ENCODE results near the gene DNAJC5G. TPM values are rescaled to one million over a fixed set of nuclear protein-coding genes. Genes with fewer than 3 reads are reported as not detected.

The DNAJC5G gene
- total RNA-seq, 2 experiments from 2014 or later, result not detected

DNA sequence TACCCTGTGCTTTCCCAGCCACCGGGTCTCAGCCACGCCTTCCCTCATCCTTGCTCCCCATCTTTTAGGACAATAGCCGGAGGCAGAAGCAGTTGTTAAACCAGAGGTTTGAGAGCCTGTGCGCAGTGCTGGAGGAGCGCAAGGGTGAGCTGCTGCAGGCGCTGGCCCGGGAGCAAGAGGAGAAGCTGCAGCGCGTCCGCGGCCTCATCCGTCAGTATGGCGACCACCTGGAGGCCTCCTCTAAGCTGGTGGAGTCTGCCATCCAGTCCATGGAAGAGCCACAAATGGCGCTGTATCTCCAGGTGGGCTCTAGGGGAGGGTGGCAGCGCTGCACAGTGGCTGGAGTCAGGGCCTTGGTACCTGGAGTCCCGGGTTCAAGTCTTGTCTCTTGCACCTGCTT, 30.3 kb downstream of the DNAJC5G start:
- DNase-seq (no peak), ATAC-seq (no peak)
- peaks cover 5% of the 10 kb centered on the region for H3K36me3 Mint-ChIP-seq (ENCODE audit: low read depth)
- H3K27ac Mint-ChIP-seq, result peak overlapping the region; percentile 3
- peaks cover 13% of the 10 kb centered on the region for H3K4me1 Mint-ChIP-seq (ENCODE audit: low read depth)
- POLR2A ChIA-PET, result interaction anchor here (1.0 kb wide), 1 partner anchor 172 kb away, joined by 3 read pairs; no protein-coding TSS in a partner anchor
- H3K4me3 Mint-ChIP-seq, result no peak overlapping the region
- H3K27me3 Mint-ChIP-seq (ENCODE audit: low read depth), result peaks cover 4% of the 10 kb centered on the region
- CTCF ChIA-PET, result interaction anchor here (0.9 kb wide), 1 partner anchor 26 kb away, joined by 3 read pairs; no protein-coding TSS in a partner anchor
- no peaks in the 10 kb centered on the region for H3K9me3 Mint-ChIP-seq (ENCODE audit: insufficient read depth)

DNA sequence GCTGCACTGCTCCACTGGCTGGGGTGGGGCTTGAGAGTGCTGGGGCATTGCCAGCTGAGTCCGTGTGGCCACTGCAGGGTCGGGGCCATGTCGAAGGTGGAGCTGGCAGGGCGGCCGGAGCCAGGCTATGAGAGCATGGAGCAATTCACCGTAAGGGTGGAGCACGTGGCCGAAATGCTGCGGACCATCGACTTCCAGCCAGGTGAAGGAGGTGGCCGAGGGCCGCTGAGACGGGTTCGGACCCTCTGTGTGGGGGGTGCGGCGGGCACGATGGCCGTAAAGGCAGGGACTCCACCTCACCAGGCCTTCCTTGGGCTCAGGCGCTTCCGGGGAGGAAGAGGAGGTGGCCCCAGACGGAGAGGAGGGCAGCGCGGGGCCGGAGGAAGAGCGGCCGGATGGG, 30.9 kb downstream of the DNAJC5G start:
- ChIA-PET POLR2A (interaction anchor here (1.0 kb wide), 1 partner anchor 173 kb away, joined by 3 read pairs; no protein-coding TSS in a partner anchor), CTCF (interaction anchor here (0.9 kb wide), 1 partner anchor 27 kb away, joined by 3 read pairs; no protein-coding TSS in a partner anchor)
- Mint-ChIP-seq H3K9me3 (ENCODE audit: insufficient read depth) (no peaks in the 10 kb centered on the region), H3K4me1 (ENCODE audit: low read depth) (peaks cover 13% of the 10 kb centered on the region), H3K27ac (no peak overlapping the region), H3K4me3 (peak overlapping the region; percentile 56), H3K36me3 (ENCODE audit: low read depth) (peaks cover 5% of the 10 kb centered on the region), H3K27me3 (ENCODE audit: low read depth) (peaks cover 4% of the 10 kb centered on the region)
- no peak for DNase-seq
- ATAC-seq, result no peak

DNA sequence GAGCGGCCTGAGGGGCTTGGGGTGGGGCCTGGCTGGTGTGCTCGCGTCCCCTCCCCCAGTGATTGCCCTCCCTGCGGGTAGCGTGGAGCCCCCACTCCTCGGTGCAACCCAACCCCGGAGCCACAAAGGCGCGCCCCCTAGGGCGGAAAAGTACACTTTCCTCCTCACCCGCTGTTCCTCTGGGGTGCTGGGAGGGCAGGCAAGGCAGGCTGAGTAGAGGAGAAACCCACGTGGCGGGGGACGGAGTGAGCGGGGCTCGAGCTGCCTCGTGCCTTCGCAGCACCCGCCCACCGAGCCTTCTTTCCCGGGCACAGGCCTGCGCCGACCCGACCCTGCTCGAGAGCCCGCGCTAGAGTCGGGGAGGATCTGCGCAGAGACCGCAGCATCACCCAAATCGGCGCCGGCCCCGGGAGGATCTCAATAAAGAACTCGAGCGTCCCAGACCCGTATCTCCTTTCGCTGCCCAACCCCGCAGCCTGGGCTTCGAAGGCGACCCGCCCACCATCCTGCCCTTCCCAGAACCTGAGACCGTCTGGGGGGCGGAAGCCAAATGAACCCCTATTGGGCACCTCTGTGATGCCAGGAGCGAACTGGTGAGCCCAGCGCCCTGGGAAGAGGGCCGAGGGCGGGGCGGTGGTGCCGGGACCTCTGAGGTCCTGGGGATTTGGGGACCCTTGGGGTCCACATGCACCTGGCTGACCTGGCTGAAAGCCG, 31.5 kb downstream of the DNAJC5G start:
- ChIA-PET CTCF (interaction anchor here (0.9 kb wide), 1 partner anchor 27 kb away, joined by 3 read pairs; no protein-coding TSS in a partner anchor), POLR2A (interaction anchor here (1.0 kb wide), 1 partner anchor 173 kb away, joined by 3 read pairs; no protein-coding TSS in a partner anchor)
- peaks cover 13% of the 10 kb centered on the region for H3K4me1 Mint-ChIP-seq (ENCODE audit: low read depth)
- peaks cover 4% of the 10 kb centered on the region for H3K27me3 Mint-ChIP-seq (ENCODE audit: low read depth)
- ATAC-seq (peak; percentile 73), DNase-seq (peak; percentile 52)
- H3K36me3 Mint-ChIP-seq (ENCODE audit: low read depth), result peaks cover 7% of the 10 kb centered on the region
- peak overlapping the region; percentile 56 for H3K4me3 Mint-ChIP-seq
- H3K27ac Mint-ChIP-seq, result no peak overlapping the region
- no peaks in the 10 kb centered on the region for H3K9me3 Mint-ChIP-seq (ENCODE audit: insufficient read depth)

DNA sequence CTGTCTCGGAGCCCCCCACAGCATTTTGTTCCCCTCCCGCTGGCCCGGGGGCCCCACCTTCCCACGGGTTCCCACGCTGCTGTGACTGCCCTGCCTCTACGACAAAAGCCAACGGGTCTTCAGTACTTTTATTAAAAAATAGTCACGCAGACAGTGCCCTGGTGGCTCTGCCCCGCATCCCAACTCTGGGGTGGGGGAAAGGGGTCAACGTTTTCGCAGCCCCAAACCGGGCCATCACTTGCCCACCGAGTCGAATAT, 32.0 kb downstream of the DNAJC5G start:
- Mint-ChIP-seq H3K27me3 (ENCODE audit: low read depth) (peaks cover 4% of the 10 kb centered on the region), H3K4me1 (ENCODE audit: low read depth) (peaks cover 13% of the 10 kb centered on the region), H3K4me3 (no peak overlapping the region), H3K9me3 (ENCODE audit: insufficient read depth) (no peaks in the 10 kb centered on the region), H3K36me3 (ENCODE audit: low read depth) (peaks cover 8% of the 10 kb centered on the region), H3K27ac (no peak overlapping the region)
- POLR2A ChIA-PET, result no interaction called here
- CTCF ChIA-PET, result no interaction called here
- DNase-seq, result no peak
- ATAC-seq, result no peak

DNA sequence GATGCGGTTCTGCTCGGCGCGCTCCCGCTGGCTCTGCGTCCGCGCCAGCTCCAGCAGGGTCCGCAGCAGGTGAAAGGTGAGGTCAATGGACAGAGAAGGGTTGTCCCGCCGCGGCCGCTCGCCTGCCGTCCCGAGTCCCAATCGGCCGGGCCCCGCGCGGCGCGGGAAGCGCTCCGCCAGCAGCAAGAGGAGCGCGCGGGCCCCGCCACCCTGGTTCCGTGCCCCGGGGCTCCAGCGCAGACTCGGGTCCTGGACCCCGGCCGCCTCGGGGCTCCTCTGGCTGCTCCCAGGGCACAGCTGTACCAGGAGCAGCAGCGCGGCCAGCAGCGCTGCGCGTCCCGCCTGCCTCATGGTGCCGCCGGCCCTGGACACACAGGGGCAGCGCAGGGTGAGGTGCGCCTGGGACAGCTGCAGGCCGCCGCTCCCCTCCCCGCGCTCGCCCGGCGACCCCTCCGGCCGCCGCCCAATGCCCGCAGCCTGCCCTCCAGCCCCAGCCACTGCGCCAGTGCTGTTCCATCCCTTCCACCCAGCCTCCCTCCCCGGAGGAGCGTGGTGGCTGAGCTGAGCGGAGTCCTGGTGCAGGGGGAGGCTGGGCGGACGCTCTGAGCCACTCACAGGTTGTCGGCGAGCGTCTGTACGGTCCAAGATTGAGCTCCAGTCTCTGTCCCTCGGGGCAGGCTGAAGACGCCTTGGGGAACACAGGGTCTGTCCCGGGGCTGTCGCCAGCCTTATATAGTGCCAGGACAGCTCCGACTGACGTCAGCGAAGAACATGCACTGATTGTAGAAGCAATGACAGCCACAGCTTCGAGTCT, 32.5 kb downstream of the DNAJC5G start:
- ChIA-PET CTCF (no interaction called here), POLR2A (no interaction called here)
- Mint-ChIP-seq H3K27me3 (ENCODE audit: low read depth) (peaks cover 4% of the 10 kb centered on the region), H3K4me1 (ENCODE audit: low read depth) (peaks cover 11% of the 10 kb centered on the region), H3K36me3 (ENCODE audit: low read depth) (peaks cover 9% of the 10 kb centered on the region), H3K4me3 (no peak overlapping the region), H3K9me3 (ENCODE audit: insufficient read depth) (no peaks in the 10 kb centered on the region), H3K27ac (no peak overlapping the region)
- DNase-seq (no peak), ATAC-seq (no peak)

DNA sequence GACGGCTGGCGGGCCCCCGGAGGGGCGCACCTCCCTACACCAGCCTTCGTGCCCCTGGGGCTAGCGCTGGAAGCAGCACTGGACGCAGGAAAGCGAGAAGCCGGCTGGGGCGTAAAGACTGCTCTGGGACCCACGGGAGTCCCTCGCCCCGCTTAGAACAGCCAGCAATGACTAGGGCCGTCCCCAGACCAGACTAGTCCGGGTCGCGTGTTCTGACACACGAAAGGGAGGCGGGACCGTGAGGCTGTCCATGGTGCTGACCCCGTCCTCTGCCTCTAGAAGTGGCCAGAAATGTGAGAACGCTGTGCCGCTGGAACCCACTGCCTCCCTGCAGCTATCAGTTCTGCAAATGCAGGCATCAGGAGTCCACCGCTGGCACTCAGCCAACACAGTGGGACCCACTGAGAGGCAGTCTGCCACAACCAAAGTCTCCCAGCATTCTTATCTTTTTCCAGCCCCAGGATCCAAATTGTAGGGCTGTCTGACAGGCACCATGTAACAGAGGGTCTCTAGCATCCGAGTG, 33.2 kb downstream of the DNAJC5G start, which contains the start of gene UCN:
Gene UCN, minus strand, starts transcription at position 87 of the 523 bp plus-strand sequence. CDS start 550 bp downstream, outside the sequence.
- ATAC-seq, result no peak
- ChIA-PET POLR2A (no interaction called here), CTCF (no interaction called here)
- H3K27me3 Mint-ChIP-seq (ENCODE audit: low read depth), result peaks cover 4% of the 10 kb centered on the region
- no peaks in the 10 kb centered on the region for H3K9me3 Mint-ChIP-seq (ENCODE audit: insufficient read depth)
- no peak within 1 kb of the TSS for H3K27ac Mint-ChIP-seq
- H3K4me3 Mint-ChIP-seq, result no peak within 1 kb of the TSS
- peaks cover 8% of the 10 kb centered on the region for H3K4me1 Mint-ChIP-seq (ENCODE audit: low read depth)
- H3K36me3 Mint-ChIP-seq (ENCODE audit: low read depth), result peaks cover 9% of the 10 kb centered on the region
- no peak for DNase-seq

DNA sequence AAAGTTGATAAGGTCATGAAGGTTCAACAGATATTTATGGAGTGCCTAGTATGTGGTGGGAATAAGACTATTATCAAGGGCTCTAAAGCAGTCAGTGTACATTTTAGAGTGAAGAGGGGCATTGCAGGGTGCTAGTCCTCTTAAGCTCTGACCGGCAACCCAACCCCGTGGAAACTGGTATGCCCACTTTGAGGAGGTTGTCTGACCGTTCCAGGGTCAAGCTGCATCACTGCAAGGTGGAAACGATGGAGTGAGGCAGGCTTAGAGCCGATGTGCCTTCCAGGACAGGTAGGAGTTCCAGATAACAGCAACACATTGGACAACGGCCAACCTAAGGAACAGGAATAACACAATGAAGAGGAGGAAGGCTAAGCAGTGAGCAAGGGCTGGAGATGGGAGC, 34.4 kb downstream of the DNAJC5G start:
- H3K4me1 Mint-ChIP-seq (ENCODE audit: low read depth), result peaks cover 8% of the 10 kb centered on the region
- H3K4me3 Mint-ChIP-seq, result no peak overlapping the region
- H3K36me3 Mint-ChIP-seq (ENCODE audit: low read depth), result peaks cover 9% of the 10 kb centered on the region
- ChIA-PET CTCF (no interaction called here), POLR2A (interaction anchor here (2.1 kb wide), 1 partner anchor 13 kb away, joined by 6 read pairs; the partner anchor contains the start of gene MPV17)
- H3K27ac Mint-ChIP-seq, result no peak overlapping the region
- no peak for DNase-seq
- ATAC-seq, result no peak
- peaks cover 2% of the 10 kb centered on the region for H3K27me3 Mint-ChIP-seq (ENCODE audit: low read depth)
- no peaks in the 10 kb centered on the region for H3K9me3 Mint-ChIP-seq (ENCODE audit: insufficient read depth)

DNA sequence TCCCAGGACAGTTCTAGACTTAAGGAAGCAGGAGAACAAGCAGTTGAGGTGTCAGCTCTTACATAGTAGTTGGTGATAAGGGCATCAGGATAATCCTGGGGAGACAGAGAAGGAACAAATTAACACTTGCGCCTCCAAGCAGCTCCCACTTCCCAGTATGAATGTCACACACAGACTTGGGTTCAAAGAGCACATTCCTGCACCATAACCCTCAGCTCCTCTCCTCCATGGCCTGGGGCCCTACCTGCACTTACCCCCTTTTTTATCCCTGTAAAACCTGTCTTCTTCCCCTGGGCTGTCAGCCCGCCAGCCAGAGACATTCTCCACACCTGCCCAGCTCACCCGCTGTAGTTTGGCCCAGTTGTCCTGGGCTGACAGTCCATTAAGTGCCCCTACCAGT, 36.9 kb downstream of the DNAJC5G start:
- DNase-seq, result no peak
- no peak for ATAC-seq
- Mint-ChIP-seq H3K4me3 (no peak overlapping the region), H3K36me3 (ENCODE audit: low read depth) (peaks cover 9% of the 10 kb centered on the region), H3K27me3 (ENCODE audit: low read depth) (no peaks in the 10 kb centered on the region), H3K4me1 (ENCODE audit: low read depth) (no peaks in the 10 kb centered on the region), H3K9me3 (ENCODE audit: insufficient read depth) (no peaks in the 10 kb centered on the region), H3K27ac (no peak overlapping the region)
- ChIA-PET CTCF (interaction anchor here (0.9 to 2.8 kb wide), 3 partner anchors 9 to 32 kb away, joined by 3 to 13 read pairs (median 3); no protein-coding TSS in a partner anchor), POLR2A (no interaction called here)

DNA sequence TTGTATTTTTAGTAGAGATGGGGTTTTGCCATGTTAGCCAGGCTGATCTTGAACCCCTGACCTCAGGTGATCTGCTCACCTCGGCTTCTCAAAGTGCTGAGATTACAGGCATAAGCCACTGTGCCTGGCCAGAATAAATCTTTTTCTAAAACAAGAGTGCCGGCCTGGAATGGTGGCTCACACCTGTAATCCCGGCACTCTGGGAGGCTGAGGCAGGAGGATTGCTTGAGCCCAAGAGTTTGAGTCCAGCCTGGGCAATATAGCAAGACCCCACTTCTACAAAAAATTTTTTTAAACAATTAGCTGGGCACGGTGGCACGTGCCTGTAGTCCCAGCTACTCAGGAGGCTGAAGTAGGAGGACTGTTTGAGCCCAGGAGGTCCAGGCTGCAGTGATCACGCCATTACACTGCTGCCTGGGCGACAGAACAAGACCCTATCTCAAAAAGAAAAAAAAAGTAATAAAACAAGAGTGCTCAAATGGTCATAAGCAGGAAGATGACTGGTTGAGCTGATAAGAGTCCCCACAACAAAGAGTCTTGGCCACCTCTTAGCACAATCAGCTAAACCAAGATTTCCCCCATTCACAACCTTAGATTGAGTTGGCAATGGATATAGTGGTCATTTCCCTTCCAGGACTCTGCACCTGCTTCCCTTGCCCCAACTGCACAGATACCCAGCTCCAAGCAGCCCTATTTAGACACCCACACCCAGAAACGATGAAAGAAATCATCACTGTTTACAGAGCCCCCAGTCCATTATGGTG, 38.8 kb downstream of the DNAJC5G start:
- no peak for ATAC-seq
- Mint-ChIP-seq H3K27me3 (ENCODE audit: low read depth) (no peaks in the 10 kb centered on the region), H3K4me1 (ENCODE audit: low read depth) (no peaks in the 10 kb centered on the region), H3K27ac (no peak overlapping the region), H3K9me3 (ENCODE audit: insufficient read depth) (no peaks in the 10 kb centered on the region), H3K4me3 (no peak overlapping the region), H3K36me3 (ENCODE audit: low read depth) (peaks cover 9% of the 10 kb centered on the region)
- POLR2A ChIA-PET, result no interaction called here
- no peak for DNase-seq
- CTCF ChIA-PET, result interaction anchor here (0.9 to 1.4 kb wide), 2 partner anchors 11 kb away, joined by 3 to 6 read pairs; no protein-coding TSS in a partner anchor

DNA sequence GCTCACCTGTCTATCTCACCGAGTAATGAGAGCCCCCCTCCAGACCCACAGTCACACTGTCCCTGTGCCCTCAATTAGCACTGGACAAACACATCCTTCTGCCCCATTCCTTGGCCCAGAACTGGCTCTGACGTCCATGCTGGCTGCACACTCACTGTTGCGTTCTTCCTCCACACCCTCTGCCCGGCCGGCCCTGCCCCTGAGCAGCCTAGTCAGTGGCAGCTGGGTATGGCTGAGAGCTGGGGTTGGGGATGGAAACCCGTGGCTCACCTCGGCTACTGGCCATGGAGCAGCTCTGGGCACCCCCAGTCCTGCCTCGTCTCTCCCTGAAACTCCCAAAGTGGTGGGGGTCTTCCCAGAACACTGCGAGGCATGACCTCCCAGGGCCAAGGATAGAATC, 39.5 kb downstream of the DNAJC5G start:
- ATAC-seq (no peak), DNase-seq (no peak)
- H3K9me3 Mint-ChIP-seq (ENCODE audit: insufficient read depth), result no peaks in the 10 kb centered on the region
- no peak overlapping the region for H3K27ac Mint-ChIP-seq
- CTCF ChIA-PET, result interaction anchor here (1.4 kb wide), 1 partner anchor 12 kb away, joined by 6 read pairs; no protein-coding TSS in a partner anchor
- H3K4me1 Mint-ChIP-seq (ENCODE audit: low read depth), result no peaks in the 10 kb centered on the region
- H3K36me3 Mint-ChIP-seq (ENCODE audit: low read depth), result peaks cover 6% of the 10 kb centered on the region
- no peaks in the 10 kb centered on the region for H3K27me3 Mint-ChIP-seq (ENCODE audit: low read depth)
- no peak overlapping the region for H3K4me3 Mint-ChIP-seq
- POLR2A ChIA-PET, result no interaction called here

DNA sequence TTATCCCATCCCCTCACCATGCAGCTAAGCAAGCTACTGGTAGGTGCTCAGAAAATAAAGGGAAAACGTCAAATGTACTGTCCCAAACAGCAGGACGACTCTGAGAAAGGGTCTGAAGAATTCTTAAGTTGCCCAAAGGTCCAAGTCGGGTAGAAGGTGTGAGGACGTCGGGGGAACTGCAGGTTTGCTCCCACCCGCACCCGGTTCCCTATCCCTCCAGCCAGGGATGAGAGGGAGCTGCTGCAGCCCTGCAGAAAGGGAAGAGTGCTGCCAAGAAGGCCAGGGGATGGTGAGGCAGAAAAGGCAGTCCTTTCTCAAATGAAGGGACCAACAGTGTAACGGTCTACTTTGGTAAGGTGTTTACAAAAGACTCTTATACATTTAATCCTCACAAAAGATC, 39.9 kb downstream of the DNAJC5G start:
- POLR2A ChIA-PET, result no interaction called here
- no peak for DNase-seq
- peaks cover 5% of the 10 kb centered on the region for H3K36me3 Mint-ChIP-seq (ENCODE audit: low read depth)

More for the DNA sequence above, 39.9 kb downstream of the DNAJC5G start:
- no peak for ATAC-seq
- H3K4me1 Mint-ChIP-seq (ENCODE audit: low read depth), result no peaks in the 10 kb centered on the region
- H3K4me3 Mint-ChIP-seq, result no peak overlapping the region
- no peak overlapping the region for H3K27ac Mint-ChIP-seq
- CTCF ChIA-PET, result interaction anchor here (1.4 kb wide), 1 partner anchor 12 kb away, joined by 6 read pairs; no protein-coding TSS in a partner anchor
- no peaks in the 10 kb centered on the region for H3K9me3 Mint-ChIP-seq (ENCODE audit: insufficient read depth)
- H3K27me3 Mint-ChIP-seq (ENCODE audit: low read depth), result no peaks in the 10 kb centered on the region

Data from activated CD8-positive, alpha-beta T cell treated with anti-CD3 and anti-CD28 coated beads, Interleukin-2, amount 10 ng/mL, durations not matched to agents 7 days and 5 days (primary cell).